ENCODE measurements around the gene NUDT7. TPM values are rescaled to one million over a fixed set of nuclear protein-coding genes. Genes with fewer than 3 reads are reported as not detected.

NUDT7 gene
- total and polyA plus RNA-seq, 9 of the 15 experiments (the other 6 are each of a cell fraction or from before 2014, with no cell fraction given) = 5.6 to 24.2 (median 10.5) TPM

DNA sequence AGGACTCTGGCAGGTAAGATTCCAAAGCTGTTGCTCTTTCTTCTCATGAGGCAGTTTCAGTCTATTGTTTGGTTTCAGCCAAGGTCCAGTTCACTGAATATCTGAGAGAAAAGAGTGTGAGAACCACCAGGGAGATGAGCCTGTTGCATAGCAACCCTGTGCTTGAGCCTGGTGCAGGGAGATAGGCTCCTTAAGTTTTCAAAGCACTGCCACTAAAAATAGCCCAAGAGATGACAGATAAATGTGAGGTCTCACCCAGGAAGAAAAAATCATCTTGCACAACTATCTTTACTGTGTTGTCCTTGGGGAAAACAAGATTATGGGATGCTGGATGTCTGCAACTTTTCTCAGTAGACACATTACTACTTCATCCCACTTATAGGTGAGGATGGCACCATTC lies 26.2 kb upstream of the NUDT7 start (continued):
- TF ChIP-seq, protein P1, sequence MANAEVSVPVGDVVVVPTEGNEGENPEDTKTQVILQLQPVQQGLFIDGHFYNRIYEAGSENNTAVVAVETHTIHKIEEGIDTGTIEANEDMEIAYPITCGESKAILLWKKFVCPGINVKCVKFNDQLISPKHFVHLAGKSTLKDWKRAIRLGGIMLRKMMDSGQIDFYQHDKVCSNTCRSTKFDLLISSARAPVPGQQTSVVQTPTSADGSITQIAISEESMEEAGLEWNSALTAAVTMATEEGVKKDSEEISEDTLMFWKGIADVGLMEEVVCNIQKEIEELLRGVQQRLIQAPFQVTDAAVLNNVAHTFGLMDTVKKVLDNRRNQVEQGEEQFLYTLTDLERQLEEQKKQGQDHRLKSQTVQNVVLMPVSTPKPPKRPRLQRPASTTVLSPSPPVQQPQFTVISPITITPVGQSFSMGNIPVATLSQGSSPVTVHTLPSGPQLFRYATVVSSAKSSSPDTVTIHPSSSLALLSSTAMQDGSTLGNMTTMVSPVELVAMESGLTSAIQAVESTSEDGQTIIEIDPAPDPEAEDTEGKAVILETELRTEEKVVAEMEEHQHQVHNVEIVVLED (CRISPR knock-in tag; IDR thresholded peaks at IDR 0.05) = no peak
- TF ChIP-seq, protein P2, sequence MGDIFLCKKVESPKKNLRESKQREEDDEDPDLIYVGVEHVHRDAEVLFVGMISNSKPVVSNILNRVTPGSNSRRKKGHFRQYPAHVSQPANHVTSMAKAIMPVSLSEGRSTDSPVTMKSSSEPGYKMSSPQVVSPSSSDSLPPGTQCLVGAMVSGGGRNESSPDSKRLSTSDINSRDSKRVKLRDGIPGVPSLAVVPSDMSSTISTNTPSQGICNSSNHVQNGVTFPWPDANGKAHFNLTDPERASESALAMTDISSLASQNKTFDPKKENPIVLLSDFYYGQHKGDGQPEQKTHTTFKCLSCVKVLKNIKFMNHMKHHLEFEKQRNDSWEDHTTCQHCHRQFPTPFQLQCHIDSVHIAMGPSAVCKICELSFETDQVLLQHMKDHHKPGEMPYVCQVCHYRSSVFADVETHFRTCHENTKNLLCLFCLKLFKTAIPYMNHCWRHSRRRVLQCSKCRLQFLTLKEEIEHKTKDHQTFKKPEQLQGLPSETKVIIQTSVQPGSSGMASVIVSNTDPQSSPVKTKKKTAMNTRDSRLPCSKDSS (IDR thresholded peaks at IDR 0.05; ENCODE audit: low read depth, partially characterized antibody) = no peak
- TF ChIP-seq EP300 (IDR thresholded peaks at IDR 0.05; ENCODE audit: low read length) = no peak
- no peak for TF ChIP-seq KHSRP (IDR thresholded peaks at IDR 0.05)
- TF ChIP-seq CHD4 (IDR thresholded peaks at IDR 0.05; ENCODE audit: insufficient read depth, insufficient replicate concordance, low read depth, low read length, poor library complexity, severe bottlenecking) = no peak
- no peak for TF ChIP-seq ZSCAN32 (CRISPR knock-in tag; IDR thresholded peaks at IDR 0.05)

DNA sequence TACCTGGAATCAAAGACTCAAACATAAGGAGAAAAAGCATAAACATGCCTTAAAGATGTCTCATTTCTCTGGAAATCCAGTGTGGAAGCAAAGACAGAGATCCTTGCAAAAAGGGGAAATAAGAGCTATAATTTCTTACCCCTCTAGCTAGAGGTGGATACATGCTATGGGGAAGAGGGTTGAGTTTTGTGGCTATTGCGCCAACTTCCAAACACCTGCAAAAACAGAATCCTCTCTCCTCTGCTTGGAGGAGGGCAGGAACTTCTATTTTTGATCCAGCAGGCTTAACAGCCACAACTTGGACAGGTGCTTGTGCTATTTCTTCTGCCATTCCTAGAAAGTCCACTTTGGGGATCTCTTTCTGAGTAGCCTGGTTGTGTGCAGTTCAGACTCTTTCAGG lies 21.5 kb upstream of the NUDT7 start:
- peaks cover 2 to 10% of the 10 kb centered on the region in 2 experiments; a peak in 3 of 5 replicates for H3K27me3 ChIP-seq (ENCODE audit: control insufficient read depth in 2 of 2, insufficient read depth in 2 of 2, low read length in 2 of 2)
- H3K4me1 ChIP-seq (replicated peaks in 1 of 2; ENCODE audit: control insufficient read depth in 2 of 2, insufficient read depth in 2 of 2, low read length in 2 of 2) = peaks cover 0 to 2% of the 10 kb centered on the region in 2 experiments; a peak in 2 of 5 replicates
- no TSS peak for BruUV-seq (replicated peaks)
- intact Hi-C loops (cut with micrococcal nuclease) (no loop called here), in situ Hi-C loops (cut with MboI) (no loop called here)
- no peak overlapping the region for H3K4me3 ChIP-seq
- no peak for FAIRE-seq
- whole genome bisulfite sequencing (ENCODE audit: insufficient coverage, low coverage, missing lambda C conversion rate) = 0% methylated on average over 1 of the region's 1 CpG
- H4K20me1 ChIP-seq (replicated peaks; ENCODE audit: control insufficient read depth, insufficient read depth, low read length) = no peaks in the 10 kb centered on the region
- H3K27ac ChIP-seq (ENCODE audit: extremely low read depth, low read depth, low read length) = no peak overlapping the region
- TF ChIP-seq DACH1 (IDR thresholded peaks at IDR 0.05; ENCODE audit: partially characterized antibody) (no peak), ZNF175 (CRISPR knock-in tag; IDR thresholded peaks at IDR 0.05; ENCODE audit: low read depth) (no peak), BHLHE40 (IDR thresholded peaks at IDR 0.05; ENCODE audit: low read length) (no peak), ZNF766 (CRISPR knock-in tag; conservative IDR thresholded peaks at IDR 0.05) (no peak), TGIF2 (CRISPR knock-in tag; IDR thresholded peaks at IDR 0.05) (no peak)
- TF ChIP-seq, protein P3, sequence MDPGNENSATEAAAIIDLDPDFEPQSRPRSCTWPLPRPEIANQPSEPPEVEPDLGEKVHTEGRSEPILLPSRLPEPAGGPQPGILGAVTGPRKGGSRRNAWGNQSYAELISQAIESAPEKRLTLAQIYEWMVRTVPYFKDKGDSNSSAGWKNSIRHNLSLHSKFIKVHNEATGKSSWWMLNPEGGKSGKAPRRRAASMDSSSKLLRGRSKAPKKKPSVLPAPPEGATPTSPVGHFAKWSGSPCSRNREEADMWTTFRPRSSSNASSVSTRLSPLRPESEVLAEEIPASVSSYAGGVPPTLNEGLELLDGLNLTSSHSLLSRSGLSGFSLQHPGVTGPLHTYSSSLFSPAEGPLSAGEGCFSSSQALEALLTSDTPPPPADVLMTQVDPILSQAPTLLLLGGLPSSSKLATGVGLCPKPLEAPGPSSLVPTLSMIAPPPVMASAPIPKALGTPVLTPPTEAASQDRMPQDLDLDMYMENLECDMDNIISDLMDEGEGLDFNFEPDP (CRISPR knock-in tag; IDR thresholded peaks at IDR 0.05) = no peak
- TF ChIP-seq, protein P4, sequence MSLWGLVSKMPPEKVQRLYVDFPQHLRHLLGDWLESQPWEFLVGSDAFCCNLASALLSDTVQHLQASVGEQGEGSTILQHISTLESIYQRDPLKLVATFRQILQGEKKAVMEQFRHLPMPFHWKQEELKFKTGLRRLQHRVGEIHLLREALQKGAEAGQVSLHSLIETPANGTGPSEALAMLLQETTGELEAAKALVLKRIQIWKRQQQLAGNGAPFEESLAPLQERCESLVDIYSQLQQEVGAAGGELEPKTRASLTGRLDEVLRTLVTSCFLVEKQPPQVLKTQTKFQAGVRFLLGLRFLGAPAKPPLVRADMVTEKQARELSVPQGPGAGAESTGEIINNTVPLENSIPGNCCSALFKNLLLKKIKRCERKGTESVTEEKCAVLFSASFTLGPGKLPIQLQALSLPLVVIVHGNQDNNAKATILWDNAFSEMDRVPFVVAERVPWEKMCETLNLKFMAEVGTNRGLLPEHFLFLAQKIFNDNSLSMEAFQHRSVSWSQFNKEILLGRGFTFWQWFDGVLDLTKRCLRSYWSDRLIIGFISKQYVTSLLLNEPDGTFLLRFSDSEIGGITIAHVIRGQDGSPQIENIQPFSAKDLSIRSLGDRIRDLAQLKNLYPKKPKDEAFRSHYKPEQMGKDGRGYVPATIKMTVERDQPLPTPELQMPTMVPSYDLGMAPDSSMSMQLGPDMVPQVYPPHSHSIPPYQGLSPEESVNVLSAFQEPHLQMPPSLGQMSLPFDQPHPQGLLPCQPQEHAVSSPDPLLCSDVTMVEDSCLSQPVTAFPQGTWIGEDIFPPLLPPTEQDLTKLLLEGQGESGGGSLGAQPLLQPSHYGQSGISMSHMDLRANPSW (CRISPR knock-in tag; IDR thresholded peaks at IDR 0.05) = no peak
- no peaks in the 10 kb centered on the region for H3K9me1 ChIP-seq (ENCODE audit: control insufficient read depth, insufficient read depth, low read length)
- ChIA-PET CTCF (ENCODE audit: low intra/inter-chr PET ratio) (no interaction called here), POLR2A (interaction anchor here (0.7 kb wide), 1 partner anchor 13 kb away, joined by 3 read pairs; no protein-coding TSS in a partner anchor)
- ATAC-seq = no peak
- H3K9me3 ChIP-seq (replicated peaks; ENCODE audit: control insufficient read depth, insufficient read depth, low read depth, low read length) = no peaks in the 10 kb centered on the region
- H3K9ac ChIP-seq (ENCODE audit: insufficient read depth in 1 of 2, low read depth in 2 of 2, low read length in 2 of 2) = no peak overlapping the region
- no peak overlapping the region for H3K4me2 ChIP-seq (ENCODE audit: insufficient read depth, low read length)
- H2AFZ ChIP-seq (ENCODE audit: low read depth, low read length) = no peak overlapping the region
- no peaks in the 10 kb centered on the region for H3K36me3 ChIP-seq (ENCODE audit: control insufficient read depth, insufficient read depth, low read length)
- H3K79me2 ChIP-seq (ENCODE audit: control insufficient read depth, insufficient read depth, low read length) = no peaks in the 10 kb centered on the region
- DNase-seq (ENCODE audit: extremely low read depth in 1 of 4, low spot score in 3 of 4) = no peak

Data from K562 (cell line).